Inferior parietal cortex (tissue), 1 donor: ENCODE data around the gene TNFAIP8L1.
"Not testable (repeated sequence)": the region's sequence is repeated elsewhere in the genome, so short reads cannot be mapped to it uniquely, and the experiment has no call there.

Experiments
- DNase-seq: peaks from one replicate; pipeline ENCODE4 v3.0.0-alpha.2; 2016; ENCODE audit errors: extremely low spot score

The TNFAIP8L1 gene

DNA sequence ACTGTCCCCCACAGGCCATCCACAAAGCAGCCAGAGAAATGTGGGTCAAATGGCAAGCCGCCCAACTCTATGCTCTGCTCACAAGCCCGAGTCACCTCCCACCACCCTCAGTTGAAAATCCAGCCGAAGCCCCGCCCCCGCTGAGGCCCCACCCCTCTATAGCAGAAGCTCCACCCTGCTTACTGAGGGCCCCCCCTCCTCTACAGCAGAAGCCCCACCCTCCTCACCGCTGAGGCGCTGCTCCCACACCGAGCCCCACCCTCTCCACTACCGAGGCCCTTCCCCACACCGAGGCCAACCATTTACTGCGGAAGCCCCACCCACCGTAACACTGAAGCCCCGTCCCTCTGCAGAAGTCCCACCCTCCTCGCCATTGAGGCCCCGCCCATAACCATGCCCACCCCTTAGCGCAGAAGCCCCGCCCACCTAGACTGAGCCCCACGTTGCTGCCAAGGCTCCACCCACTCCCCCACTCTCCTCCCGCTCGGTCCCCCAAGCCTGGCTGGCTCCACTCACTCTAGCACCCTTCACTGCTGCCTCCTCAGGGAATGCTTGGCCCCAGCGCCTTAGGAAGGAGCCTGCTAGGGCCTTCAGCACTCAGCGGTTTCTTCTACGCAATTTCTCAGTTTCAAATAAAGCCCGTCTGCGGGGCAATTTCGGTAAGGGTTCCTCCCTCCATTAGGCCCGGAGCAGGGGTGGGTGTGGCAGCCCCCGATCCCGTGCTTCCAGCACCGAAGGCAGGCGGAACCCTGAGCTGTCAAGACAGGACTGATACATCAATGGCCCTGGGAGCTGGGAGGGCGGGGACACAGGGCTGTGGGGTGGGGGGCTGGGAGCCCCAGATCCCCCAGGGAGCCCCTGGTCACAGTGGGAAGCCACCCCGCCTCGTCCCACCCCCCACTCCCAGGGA, 39.8 kb downstream of the TNFAIP8L1 start:
- no peak for DNase-seq

DNA sequence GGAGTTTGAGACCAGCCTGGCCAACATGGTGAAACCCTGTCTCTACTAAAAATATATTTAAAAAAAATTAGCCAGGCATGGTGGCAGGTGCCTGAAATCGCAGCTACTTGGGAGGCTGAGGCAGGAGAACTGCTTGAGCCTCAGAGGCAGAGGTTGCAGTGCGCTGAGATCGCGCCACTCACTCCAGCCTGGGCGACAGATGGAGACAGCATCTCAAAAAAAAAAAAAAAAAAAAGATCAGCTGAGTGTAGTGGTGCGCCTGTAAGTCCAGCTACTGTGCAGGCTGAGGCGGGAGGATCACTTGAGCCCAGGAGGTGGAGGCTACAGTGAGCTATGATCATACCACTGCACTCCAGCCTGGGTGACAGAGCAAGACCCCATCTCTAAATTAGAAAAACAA, 40.7 kb downstream of the TNFAIP8L1 start:
- not testable (repeated sequence) for DNase-seq

DNA sequence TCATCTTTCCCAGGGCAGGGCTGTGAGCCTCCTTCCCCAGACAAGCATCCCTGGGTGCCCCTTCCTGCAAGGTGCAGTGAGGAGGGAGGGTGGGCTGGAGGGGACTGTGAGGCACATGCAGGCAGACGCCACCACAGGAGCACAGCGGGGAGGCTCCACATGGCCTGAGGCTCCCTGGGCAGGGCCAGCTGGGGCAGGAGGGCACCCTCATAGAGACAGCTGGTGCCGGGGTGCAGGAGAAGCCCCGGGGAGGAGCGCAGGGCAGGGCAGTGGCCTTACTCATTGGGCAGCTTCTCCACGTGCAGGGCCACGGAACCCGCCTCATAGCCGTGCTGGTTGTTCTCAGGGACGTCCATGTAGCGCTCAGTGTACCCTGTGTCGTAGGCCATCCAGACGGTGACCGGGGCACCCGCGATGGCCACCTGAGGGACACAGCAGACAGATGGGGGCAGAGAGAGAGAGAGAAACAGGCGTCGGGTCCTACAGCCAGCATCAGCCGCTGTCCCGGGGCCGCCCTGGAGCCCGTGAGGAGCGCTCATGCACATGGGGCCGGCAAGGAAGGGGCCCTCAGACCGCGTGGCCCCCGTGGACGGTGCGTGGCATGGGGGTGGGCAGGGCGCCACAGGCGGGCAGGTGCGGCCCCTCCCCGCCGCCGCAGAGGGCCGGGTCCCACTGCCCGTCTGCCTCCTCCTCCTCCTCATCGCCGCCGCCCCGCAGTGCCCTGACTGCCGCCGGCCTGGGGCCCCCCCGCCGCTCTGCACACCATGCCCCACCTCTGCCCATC, 43.3 kb downstream of the TNFAIP8L1 start:
- DNase-seq = no peak

DNA sequence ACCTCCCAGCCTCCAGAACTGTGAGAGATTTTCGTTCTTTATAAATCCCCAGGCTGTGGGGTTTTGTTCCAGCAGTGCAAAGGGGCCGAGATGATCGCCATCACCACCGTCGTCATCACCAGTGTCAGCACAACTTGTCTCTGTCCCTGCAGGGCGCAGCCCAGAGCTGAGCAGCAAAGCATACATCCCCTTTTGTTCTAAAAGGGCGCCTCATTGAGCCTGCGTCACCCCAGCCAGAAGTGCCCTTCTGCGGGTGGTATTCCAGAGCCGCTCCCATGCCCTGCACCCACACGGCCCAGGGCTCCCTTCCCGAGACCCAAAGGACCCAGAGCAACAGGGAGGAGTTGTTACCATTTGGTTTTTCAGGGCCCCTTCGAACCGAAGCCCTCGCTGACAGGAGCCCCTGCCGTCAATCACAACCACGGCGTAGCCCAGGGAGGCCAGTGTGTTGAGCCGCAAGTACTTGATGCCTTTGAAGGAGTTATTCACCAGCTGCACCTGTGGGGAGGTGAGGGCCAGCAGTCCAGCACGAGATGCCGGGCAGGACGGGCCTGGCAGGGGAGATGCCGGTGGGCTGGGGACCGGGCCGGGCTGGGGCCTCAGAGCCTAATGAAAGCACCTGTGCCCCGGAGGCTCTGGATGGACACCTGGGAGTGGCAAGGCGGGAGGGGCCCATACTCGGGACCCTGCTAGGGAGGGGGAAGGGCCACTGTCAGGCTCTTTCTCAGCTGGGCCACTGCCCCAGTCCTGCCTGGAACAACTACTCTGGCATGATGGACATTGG, 45.2 kb downstream of the TNFAIP8L1 start:
- DNase-seq = no peak

DNA sequence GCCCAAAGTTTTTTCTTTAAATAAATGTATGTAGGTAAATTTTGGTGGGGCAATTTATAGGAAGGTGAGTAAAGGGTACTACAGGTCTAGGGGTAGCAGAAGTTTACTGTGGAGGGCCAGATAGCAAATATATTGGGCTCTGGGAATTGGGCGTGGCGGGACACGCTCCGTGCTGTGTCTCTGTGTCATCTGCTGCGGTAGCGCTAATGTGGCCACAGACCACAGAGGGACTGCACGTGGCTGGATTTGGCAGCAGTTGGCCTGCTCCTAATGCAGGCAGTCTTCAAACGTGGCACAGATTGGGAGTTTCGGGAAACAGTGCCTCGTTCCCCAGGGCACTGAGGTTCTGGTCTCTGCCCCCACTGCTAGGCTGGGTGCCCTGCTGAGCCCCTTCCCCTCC, 47.4 kb downstream of the TNFAIP8L1 start:
- DNase-seq = no peak

DNA sequence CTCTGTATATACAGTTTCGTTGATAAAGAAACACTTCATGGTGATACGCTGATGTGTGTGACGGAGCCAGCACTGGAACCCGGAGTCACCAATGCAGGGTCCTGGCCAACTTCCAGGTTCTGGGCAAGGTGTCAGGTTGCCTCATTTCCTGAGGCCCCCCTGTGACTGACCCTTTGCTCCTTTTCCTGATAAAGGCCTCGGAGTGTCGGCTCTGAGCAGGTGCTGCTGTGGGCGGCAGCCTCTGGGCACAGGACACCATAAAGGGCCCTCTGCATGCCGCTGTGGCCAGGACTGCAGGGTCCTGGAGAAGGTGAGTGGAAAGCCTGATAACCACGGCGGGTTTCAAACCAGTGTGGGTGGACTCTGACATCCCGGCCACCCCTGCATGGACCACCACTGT, 48.1 kb downstream of the TNFAIP8L1 start:
- DNase-seq = no peak

DNA sequence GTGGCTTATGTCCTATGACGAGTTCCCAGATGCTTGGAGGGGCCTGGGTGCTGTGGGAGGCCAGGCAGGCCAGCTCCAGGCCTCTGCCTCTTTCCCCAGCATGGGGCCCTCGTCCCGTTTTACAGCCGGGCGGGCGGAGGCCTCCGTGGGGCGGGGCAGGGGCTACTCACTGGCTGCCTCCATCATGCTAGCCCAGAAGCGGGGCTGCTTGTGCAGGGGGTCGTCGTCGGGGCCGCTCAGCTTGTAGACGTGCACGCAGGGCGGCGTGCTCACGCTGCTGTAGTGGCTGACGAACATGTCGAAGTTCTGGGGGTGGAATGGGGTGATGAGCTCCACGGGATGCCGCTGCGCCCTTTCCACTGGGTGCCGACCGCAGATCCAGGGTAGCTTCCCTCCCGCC, 49.3 kb downstream of the TNFAIP8L1 start:
- DNase-seq = no peak

DNA sequence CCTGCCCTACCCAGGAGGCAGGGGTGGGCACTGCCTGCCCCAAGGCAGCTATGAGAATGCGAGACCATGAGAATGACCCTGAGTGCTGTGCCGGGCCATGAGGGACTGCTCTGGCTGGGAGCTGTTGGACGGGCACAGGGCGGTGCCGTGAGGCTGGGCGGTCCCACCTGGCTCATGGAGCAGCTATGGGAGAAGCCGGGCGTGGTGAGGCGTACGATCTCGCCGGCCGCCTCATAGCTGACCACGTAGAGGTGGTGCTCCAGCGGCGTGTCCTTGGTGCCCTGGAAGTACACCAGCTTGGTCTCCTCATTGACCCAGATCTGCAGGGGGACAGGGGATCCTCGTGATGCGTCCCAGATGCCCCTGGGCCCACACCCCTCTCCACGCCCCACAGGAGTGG, 50.1 kb downstream of the TNFAIP8L1 start:
- no peak for DNase-seq

DNA sequence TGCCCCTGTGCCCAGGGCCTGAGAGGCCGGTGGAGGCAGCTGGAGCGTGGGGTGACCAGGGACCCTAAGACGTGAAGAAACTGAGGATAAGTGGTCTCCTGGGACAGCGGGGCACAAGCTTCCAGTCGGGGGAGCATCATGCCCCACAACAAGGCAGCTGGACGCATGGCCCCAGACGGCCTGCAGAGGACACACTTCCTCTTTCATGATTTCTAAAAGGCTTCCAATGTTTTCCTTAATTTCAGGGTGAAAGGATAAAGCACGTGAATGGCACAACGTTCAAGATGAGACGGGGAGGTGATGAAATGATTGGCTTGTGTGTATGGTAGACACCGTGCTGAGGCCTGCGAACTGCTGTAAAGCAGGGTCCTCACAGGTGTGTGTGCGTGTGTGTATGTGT, 51.0 kb downstream of the TNFAIP8L1 start:
- DNase-seq = no peak

DNA sequence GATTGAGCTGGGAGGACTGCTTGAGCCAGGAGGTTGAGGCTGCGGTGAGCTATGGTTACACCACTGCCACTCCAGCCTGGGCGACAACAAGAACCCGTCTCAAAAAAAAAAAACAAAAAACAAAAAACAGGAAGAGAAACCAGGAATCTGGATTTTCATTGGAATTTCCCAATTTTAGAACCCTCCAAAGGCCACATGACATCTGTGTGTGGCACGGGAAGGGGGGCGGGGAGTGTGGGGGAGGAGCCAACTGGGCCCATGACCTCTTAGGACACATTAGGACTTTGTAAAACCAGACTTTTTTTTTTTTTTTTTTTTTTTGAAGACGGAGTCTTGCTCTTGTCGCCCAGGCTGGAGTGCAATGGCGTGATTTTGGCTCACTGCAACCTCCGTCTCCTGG, 52.1 kb downstream of the TNFAIP8L1 start:
- no peak for DNase-seq

DNA sequence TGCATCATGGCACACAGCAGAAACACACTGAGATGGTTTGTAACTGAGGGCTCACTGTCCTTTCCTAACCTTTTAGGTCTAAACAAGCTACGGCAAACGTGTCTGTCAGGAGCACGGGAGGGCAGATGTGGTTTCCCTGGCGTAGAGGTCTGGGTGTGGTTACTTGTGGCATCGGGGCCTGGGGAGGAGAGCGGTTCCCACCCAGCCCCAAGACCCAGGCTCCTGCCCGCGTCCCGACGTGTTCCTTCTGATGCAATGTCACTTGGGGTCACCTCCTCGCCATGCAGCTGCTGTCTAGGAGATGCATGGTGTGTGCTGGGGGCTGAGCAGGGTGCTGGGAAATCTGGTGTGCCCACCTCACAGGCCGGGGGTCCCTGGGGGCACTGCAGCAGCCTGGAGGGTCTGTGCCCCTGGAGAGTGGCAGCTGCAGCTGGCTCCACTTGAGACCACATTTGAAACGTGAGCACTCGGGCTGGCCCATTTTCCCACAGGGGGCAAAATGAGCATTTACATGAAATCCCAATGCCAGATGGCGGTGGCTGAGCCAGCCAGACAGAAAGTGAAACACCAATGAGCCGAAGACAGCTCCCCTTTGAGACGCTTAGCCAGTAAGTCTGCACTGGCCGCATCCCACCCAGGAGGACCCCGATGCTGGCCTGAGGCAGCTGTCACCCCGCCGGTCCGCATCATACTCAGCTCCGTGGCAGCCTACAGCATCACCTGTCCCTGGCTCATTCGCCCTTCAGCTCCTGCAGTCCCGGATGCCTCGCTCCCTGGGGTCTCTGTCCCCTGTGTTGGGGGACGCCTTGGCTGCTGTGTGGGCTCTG, 53.1 kb downstream of the TNFAIP8L1 start:
- DNase-seq = no peak

DNA sequence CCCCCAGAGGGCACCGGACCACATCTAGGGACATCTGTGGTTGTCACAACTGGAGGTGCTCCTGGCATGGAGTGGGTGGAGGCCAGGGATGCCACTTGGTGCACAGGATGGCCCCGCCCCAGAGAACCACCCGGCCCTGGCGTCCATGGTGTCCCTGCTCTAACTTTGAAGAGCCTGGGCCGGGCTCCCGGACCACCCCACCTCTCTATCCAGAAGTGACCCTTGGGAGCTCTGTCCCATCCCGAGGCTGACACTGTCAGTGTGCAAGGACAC, 53.7 kb downstream of the TNFAIP8L1 start:
- no peak for DNase-seq

DNA sequence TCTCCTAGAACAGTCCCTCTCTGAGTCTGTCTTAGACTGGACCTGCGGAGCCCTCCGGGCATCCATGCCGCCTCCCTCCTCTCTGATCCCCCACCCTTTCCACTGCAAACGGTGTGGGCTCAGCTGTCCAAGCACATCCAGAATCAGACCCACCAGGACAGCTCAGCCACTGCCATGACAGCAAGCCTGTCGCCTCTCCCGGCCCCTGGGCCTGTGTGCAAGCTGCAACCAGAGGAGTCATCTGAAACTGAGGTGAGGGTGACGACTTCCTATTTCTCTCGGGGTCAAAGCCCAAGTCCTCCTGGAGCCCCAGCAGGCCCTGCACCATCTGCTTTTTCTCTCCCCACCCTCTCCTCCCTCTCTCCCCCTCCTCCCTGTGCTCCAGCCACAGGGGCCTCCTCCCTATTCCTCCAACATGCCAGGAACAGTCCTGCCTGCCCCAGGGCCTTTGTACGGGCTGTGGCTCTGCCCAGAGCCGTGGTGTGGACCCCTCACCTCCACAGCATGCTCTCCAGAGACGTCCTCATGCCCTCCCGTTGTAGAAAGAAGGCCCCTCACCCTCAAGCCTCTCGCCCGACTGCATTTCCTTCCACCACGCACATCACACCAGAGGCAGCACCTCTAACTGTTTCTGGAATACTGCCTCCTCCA, 54.3 kb downstream of the TNFAIP8L1 start:
- no peak for DNase-seq

DNA sequence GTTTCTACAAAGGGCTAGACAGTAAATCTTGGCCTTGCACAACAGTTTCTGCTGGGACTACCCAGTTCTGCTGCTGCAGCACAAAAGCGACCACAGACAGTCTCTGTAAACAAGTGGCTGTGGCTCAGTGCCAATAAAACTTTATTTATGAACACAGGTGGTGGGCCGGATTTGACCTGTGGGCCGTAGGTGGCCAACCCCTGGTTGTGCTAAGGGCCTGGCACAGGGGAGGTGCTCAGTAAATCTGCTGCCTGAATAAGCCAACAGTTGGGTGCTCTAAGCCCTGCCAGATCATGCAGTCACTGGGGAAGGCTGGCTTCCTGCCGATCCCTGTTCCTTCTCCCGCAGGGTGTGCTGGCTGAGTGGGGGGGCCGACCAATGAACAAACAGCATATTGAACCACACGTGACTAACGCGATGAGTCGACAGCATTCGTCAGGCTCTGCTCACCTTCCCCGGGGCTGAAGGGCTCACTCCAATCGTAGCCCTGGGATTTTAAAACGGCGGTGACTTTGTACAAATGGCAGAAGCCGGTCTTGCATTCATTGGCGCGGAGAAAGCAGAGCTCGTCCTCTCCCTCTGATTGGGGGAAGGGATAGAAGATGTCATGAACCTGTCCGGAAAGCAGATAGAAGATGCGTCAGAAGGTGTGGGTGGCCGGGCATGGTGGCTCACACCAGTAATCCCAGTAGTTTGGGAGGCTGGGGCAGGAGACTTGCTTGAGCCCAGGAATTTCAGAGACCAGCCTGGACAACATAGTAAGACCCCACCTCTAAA, 55.1 kb downstream of the TNFAIP8L1 start:
- peak; percentile 38 for DNase-seq

DNA sequence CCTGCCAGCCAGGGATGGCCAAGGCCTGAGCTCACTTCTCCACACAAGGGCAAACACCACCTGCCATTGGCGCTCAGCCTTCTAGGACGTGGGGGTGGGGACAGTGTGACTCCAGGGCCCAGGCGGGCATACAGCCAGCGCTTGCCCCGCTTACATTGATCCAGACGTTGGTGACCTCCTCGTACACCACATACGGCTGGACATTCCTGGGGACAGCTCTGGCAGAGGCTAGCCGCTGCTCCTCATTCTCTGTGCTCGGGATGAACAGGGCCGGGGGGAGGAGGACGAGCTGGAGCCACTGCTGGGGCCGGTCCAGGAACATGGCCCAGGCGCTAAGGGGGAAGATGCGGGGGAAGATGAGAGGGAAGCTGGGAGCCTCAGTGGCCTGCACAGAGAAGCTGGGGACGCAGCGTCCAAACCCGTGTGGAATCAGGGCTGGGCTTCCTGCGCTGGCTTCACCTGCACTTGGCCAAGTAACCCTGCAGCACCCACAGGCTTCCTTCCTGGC, 56.0 kb downstream of the TNFAIP8L1 start:
- no peak for DNase-seq

DNA sequence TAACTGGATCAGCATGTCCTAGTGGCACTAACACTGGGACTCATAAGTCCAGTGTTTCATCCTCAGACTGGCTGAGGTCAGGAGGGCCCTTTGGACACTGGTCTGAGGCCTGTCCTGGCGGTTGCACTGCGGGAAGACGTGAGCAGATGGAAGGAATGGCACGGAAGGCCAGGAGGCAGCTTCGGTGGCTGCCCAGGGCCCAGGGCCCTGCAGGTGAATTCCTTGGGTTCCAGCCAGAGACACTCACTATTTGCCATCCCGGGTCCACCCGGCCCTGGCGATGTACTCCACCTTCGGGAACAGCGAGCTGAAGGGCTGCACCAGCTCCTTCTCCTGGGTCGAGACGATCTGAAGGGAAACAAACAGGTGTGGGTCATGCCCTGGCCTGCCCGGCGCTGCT, 58.0 kb downstream of the TNFAIP8L1 start:
- no peak for DNase-seq

DNA sequence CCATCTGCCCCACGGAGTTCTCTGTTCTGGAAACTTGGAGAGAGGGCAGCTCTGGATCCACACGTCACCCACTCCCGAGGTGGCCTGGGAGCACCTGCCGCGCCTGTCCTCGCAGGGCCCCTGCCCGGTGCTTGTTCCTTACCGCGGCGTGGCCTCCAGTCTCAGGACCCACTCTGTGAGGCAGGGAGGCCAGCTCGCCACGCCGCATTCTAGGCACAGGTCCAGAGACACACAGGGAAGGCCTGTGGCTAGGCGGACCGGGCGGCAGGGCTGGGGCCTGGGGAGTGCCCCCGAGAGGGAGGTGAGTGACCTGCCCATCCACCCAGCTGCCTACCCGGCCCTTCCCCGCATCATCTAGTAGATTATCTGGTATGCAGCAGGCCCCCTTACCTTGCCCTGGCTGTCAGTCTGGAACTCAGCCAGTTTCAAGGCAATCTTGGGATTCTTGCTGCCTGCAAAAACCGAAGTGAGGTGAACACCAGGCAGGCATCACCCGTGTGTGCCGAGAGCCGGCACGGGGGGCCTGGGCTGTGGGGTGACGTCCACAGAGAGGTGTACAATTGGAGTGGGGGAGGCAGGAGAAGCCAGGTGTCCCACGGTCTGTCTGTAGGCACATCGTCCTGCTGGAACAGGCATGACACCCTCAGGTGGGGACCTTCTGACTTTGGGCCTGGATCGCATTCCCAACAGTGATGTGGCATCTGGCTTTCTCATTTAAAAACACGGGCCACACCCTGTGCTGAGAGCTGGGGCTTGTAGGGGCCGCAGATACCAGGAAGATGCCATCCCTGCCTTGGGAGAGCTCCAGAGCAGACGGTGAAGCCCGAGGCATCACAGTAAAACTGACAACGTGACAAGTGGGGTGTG, 60.7 kb downstream of the TNFAIP8L1 start:
- no peak for DNase-seq

DNA sequence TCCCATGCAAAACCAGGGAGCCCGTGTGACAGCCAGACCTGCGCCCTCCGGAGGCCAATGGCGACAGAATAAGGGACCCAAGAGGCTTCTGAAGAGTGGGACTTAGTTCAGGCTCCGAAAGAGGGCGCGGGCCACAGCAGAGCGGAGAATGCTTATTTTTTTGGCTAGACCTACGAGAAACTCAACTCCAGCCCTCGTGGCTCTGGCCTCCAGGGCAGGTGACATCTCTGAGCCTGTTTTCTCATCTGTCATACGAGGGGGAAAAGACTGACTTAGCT, 61.3 kb downstream of the TNFAIP8L1 start:
- DNase-seq = no peak

DNA sequence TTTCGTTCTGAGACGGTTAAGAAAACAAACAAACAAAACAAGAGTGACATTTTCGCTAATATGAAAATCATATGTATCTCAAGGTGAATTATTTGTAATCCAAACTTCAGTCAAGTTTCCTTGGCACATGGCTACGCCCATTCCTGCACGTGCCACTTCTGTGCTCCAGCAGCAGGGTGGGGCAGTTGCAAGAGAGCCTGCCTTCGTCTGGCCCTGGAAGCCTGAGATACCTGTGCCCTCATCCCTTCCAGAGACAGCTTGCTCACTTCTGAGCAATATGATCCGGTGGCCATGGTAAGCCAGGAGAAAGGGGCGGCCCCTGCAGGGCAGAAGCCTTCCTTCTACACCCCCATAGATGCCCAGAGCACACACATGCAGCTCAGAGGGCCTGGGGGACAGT, 62.2 kb downstream of the TNFAIP8L1 start:
- DNase-seq = no peak
